Measurements from ENCODE around the gene UBE2N. TPM values are rescaled to one million over a fixed set of nuclear protein-coding genes. Genes with fewer than 3 reads are reported as not detected.

UBE2N gene
- total RNA-seq, 4 donors from 2014 or later, result 22.5 to 44.8 (median 40.6) TPM

- WGBS, 2 donors, result 96 to 98% methylated on average over 2 of the region's 2 CpGs
- no peak for DNase-seq (ENCODE audit: low spot score in 2 of 2)
- no peak for TF ChIP-seq CTCF (IDR thresholded peaks at IDR 0.05)
- TF ChIP-seq POLR2A (IDR thresholded peaks at IDR 0.05), result no peak
- no peak overlapping the region for H3K4me3 ChIP-seq (ENCODE audit: low read depth, poor library complexity, severe bottlenecking)
- intact Hi-C loops (cut with DNase I; ENCODE audit: low total_unique reads), result no loop called here
Observed at GRCh38 chr12:93358058-93358457, 83.7 kb downstream of the UBE2N start.

GRCh38 chr12:93356214-93356613 lies 85.5 kb downstream of the UBE2N start:
- TF ChIP-seq CTCF (IDR thresholded peaks at IDR 0.05) (no peak), POLR2A (IDR thresholded peaks at IDR 0.05) (no peak)
- WGBS, 2 donors, result 82 to 93% methylated on average over 8 of the region's 8 CpGs
- peak in 1 of 2 donors; percentile 25 for DNase-seq (ENCODE audit: low spot score in 2 of 2)
- intact Hi-C loops (cut with DNase I; ENCODE audit: low total_unique reads), result no loop called here
- no peak overlapping the region for H3K4me3 ChIP-seq (ENCODE audit: low read depth, poor library complexity, severe bottlenecking)

Other genes with a start within 250 kb of the UBE2N start
- 10 to 100 TPM; 24.7 to 62.8 (median 34.2) TPM for gene NUDT4, start 64.0 kb downstream of the UBE2N start, total RNA-seq
- 10 to 100 TPM; 43.9 to 58.4 (median 47.7) TPM for gene MRPL42, start 25.6 kb upstream of the UBE2N start, total RNA-seq
- gene SOCS2, start 130.7 kb upstream of the UBE2N start, total RNA-seq, result 10 to 100 TPM in 2 of 4 donors, 1 to 10 TPM in 2; 4.2 to 14.2 (median 9.2) TPM
- gene CRADD, start 235.4 kb upstream of the UBE2N start, total RNA-seq, result 10 to 100 TPM; 16.1 to 43.3 (median 26.5) TPM

All from lower leg skin (tissue), 4 donors.